ENCODE data around the gene COL11A1. TPM values are rescaled to one million over a fixed set of nuclear protein-coding genes. Genes with fewer than 3 reads are reported as not detected.

The COL11A1 gene
- total RNA-seq, 2 experiments from 2014 or later: 0.22 TPM; not detected in 1

- no TSS peak for BruUV-seq (replicated peaks)
- Histone ChIP-seq H3K4me2 (ENCODE audit: low read length) (no peak overlapping the region), H4K20me1 (ENCODE audit: insufficient read depth, low read length) (no peaks in the 10 kb centered on the region), H3K9me2 (ENCODE audit: insufficient read depth, low read length) (no peaks in the 10 kb centered on the region), H3K4me1 (ENCODE audit: insufficient read depth, low read length, poor library complexity, severe bottlenecking) (no peaks in the 10 kb centered on the region), H3K79me2 (ENCODE audit: insufficient read depth, low read depth, low read length) (no peaks in the 10 kb centered on the region), H3K27ac (ENCODE audit: low read depth, low read length, poor library complexity, severe bottlenecking) (no peak overlapping the region), H3K36me3 (ENCODE audit: insufficient read depth, low read length) (no peaks in the 10 kb centered on the region), H2AFZ (ENCODE audit: low read length) (no peak overlapping the region), H3K9me3 (ENCODE audit: low read length) (no peaks in the 10 kb centered on the region), H3K4me3 (ENCODE audit: low read depth, low read length, poor library complexity, severe bottlenecking) (no peak overlapping the region)
- ChIA-PET CTCF (ENCODE audit: unreplicated experiment) (no interaction called here), POLR2A (no interaction called here)
- no peak for DNase-seq (ENCODE audit: low spot score)
- intact Hi-C loops (cut with micrococcal nuclease; ENCODE audit: unreplicated experiment): no loop called here
- TF ChIP-seq EZH2phosphoT487 (IDR thresholded peaks at IDR 0.05; ENCODE audit: borderline replicate concordance, low read depth, low read length) (no peak), CTCF (conservative IDR thresholded peaks at IDR 0.05; ENCODE audit: low read length) (no peak)
Observed at GRCh38 chr1:102977292-102977691, 131.0 kb downstream of the COL11A1 start.

GRCh38 chr1:102970496-102971078, 137.7 kb downstream of the COL11A1 start:
- peak; percentile 71 for DNase-seq (ENCODE audit: low spot score)
- Histone ChIP-seq H3K9me2 (ENCODE audit: insufficient read depth, low read length) (no peaks in the 10 kb centered on the region), H3K4me3 (ENCODE audit: low read depth, low read length, poor library complexity, severe bottlenecking) (no peak overlapping the region), H3K36me3 (ENCODE audit: insufficient read depth, low read length) (no peaks in the 10 kb centered on the region), H3K27ac (ENCODE audit: low read depth, low read length, poor library complexity, severe bottlenecking) (no peak overlapping the region), H3K4me1 (ENCODE audit: insufficient read depth, low read length, poor library complexity, severe bottlenecking) (no peaks in the 10 kb centered on the region), H2AFZ (ENCODE audit: low read length) (no peak overlapping the region), H3K9me3 (ENCODE audit: low read length) (no peaks in the 10 kb centered on the region), H4K20me1 (ENCODE audit: insufficient read depth, low read length) (no peaks in the 10 kb centered on the region), H3K79me2 (ENCODE audit: insufficient read depth, low read depth, low read length) (no peaks in the 10 kb centered on the region), H3K4me2 (ENCODE audit: low read length) (no peak overlapping the region)
- intact Hi-C loops (cut with micrococcal nuclease; ENCODE audit: unreplicated experiment): loop anchor here (5.0 kb wide), 1 partner anchor 853 kb away; no protein-coding TSS in a partner anchor
- TF ChIP-seq CTCF (conservative IDR thresholded peaks at IDR 0.05; ENCODE audit: low read length) (peak; percentile 85), EZH2phosphoT487 (IDR thresholded peaks at IDR 0.05; ENCODE audit: borderline replicate concordance, low read depth, low read length) (no peak)
- BruUV-seq (replicated peaks): no TSS peak
- ChIA-PET CTCF (ENCODE audit: unreplicated experiment) (no interaction called here), POLR2A (interaction anchor here (0.7 kb wide), 1 partner anchor 171 kb away, joined by 3 read pairs; no protein-coding TSS in a partner anchor)

- H2AFZ ChIP-seq (ENCODE audit: low read length): no peak overlapping the region
- BruUV-seq (replicated peaks): no TSS peak
- TF ChIP-seq CTCF (conservative IDR thresholded peaks at IDR 0.05; ENCODE audit: low read length) (no peak), EZH2phosphoT487 (IDR thresholded peaks at IDR 0.05; ENCODE audit: borderline replicate concordance, low read depth, low read length) (no peak)
- H3K9me2 ChIP-seq (ENCODE audit: insufficient read depth, low read length): no peaks in the 10 kb centered on the region
- H3K9me3 ChIP-seq (ENCODE audit: low read length): no peaks in the 10 kb centered on the region
- H3K79me2 ChIP-seq (ENCODE audit: insufficient read depth, low read depth, low read length): no peaks in the 10 kb centered on the region
- ChIA-PET POLR2A (no interaction called here), CTCF (ENCODE audit: unreplicated experiment) (no interaction called here)
- DNase-seq (ENCODE audit: low spot score): no peak
- no peak overlapping the region for H3K4me2 ChIP-seq (ENCODE audit: low read length)
- H3K36me3 ChIP-seq (ENCODE audit: insufficient read depth, low read length): no peaks in the 10 kb centered on the region
- intact Hi-C loops (cut with micrococcal nuclease; ENCODE audit: unreplicated experiment): no loop called here
- no peak overlapping the region for H3K27ac ChIP-seq (ENCODE audit: low read depth, low read length, poor library complexity, severe bottlenecking)
- no peaks in the 10 kb centered on the region for H3K4me1 ChIP-seq (ENCODE audit: insufficient read depth, low read length, poor library complexity, severe bottlenecking)
- no peaks in the 10 kb centered on the region for H4K20me1 ChIP-seq (ENCODE audit: insufficient read depth, low read length)
- no peak overlapping the region for H3K4me3 ChIP-seq (ENCODE audit: low read depth, low read length, poor library complexity, severe bottlenecking)
Observed at GRCh38 chr1:102967786-102968185, 140.5 kb downstream of the COL11A1 start.
